AG10803 (cell line): ENCODE measurements around the gene REEP1.

Experiments used
- DNase-seq: peaks from one replicate; pipeline ENCODE4 v3.0.0; 2010; ENCODE audit warnings: low read depth
- H3K4me3 ChIP-seq: 2 replicates; pipeline ENCODE4 v1.5.1; 2011; ENCODE audit warnings: mild to moderate bottlenecking, low read length, control low read depth
- TF ChIP-seq, protein P1 (sequence below): conservative IDR thresholded peaks from 2 replicates; pipeline ENCODE4 v1.5.1; 2011; ENCODE audit warnings: mild to moderate bottlenecking, low read length, control low read depth, inconsistent platforms

REEP1 gene

GRCh38 chr2:86275962-86276361, 61.5 kb downstream of the REEP1 start:
- H3K4me3 ChIP-seq = no peak overlapping the region
- TF ChIP-seq, protein P1, sequence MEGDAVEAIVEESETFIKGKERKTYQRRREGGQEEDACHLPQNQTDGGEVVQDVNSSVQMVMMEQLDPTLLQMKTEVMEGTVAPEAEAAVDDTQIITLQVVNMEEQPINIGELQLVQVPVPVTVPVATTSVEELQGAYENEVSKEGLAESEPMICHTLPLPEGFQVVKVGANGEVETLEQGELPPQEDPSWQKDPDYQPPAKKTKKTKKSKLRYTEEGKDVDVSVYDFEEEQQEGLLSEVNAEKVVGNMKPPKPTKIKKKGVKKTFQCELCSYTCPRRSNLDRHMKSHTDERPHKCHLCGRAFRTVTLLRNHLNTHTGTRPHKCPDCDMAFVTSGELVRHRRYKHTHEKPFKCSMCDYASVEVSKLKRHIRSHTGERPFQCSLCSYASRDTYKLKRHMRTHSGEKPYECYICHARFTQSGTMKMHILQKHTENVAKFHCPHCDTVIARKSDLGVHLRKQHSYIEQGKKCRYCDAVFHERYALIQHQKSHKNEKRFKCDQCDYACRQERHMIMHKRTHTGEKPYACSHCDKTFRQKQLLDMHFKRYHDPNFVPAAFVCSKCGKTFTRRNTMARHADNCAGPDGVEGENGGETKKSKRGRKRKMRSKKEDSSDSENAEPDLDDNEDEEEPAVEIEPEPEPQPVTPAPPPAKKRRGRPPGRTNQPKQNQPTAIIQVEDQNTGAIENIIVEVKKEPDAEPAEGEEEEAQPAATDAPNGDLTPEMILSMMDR = no peak
- DNase-seq = no peak

DNA sequence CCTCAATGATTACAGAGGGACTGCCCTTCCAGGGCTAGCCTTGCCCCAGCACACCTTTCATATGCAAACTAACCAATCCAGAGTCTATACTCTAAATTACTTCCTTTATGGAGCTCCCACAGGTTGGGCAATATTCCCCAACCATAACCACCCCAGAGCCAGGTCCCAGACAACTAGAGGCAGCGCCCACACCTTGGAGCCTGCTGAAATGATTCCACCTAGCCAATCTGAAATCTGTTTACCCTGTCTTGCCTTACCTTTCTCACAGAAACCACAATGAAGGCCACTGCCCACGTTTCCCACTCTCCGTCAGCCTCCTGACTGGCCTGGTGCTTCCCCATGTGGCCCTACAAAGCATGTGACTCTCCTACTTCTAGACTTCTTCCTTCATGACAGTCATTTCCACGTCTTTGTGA, 62.0 kb downstream of the REEP1 start:
- TF ChIP-seq, protein P1 = no peak
- no peak for DNase-seq
- no peak overlapping the region for H3K4me3 ChIP-seq

DNA sequence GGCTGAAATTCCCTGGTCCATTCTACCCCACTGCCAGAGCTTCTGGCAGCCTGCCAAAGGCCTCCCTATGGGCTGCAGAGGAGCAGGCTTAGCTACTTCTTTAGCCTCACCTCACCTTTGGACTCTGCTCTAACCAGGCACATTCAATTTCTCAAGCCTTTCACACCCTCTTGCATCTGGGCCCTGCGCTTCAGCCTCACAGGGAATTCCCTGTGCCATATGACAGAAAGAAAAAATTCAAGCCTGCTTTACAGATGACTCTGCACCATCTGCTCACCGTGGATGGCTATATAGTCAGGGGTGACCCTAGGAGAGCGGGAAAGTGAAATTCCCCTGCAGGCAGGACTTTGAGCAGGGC, 62.5 kb downstream of the REEP1 start:
- TF ChIP-seq, protein P1 = no peak
- DNase-seq = no peak

DNA sequence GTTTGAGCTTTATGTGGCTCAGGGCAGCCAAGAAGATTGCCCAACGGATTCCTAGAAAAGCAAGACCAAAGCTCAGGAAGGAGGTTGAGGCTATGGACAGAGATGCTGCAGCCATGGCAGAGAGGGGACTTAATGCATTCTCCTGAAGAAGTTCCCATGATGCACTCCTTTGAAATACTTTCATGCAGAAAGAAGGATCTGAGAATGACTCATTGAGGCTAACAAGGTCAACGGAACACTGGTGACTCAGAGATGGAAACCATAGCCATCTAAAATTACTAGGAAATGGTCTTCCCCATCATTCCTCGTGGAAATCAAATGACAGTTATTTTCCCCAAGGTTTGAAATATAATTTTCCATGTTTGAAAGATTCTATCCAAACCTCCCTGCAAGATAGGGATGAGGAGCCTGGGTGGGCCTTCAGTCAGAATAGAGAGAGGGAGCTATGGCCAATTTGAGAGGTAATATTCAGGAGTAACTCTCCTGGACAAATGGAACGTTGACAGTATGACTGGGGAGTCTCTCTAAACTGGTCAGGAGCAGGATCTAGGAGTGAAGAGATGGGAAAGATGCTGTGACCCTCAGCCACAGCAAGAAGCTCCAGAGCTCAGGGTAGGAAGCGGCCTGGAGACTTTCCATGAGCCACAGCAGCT, 63.0 kb downstream of the REEP1 start:
- no peak overlapping the region for H3K4me3 ChIP-seq
- TF ChIP-seq, protein P1 = no peak
- peak; percentile 24 for DNase-seq

More for the DNA sequence above, 62.5 kb downstream of the REEP1 start:
- H3K4me3 ChIP-seq = no peak overlapping the region

DNA sequence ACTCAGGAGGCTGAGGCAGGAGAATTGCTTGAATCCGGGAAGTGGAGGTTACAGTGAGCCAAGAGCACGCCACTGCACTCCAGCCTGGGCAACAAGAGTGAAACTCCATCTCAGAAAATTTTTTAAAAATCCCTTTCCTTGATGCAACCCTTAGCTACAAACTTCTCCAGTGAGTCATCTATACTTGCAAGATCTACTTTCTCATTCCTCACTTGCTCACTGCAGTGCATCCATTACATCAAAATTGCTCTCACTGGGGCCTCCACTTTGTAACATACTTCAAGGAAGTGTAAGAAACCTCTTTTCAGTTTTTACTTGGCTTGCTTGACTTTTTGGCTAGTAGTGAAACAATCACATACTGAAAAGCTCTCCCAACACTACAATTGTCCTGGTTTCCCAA, 65.3 kb downstream of the REEP1 start:
- TF ChIP-seq, protein P1 = no peak
- H3K4me3 ChIP-seq = no peak overlapping the region
- no peak for DNase-seq

GRCh38 chr2:86271248-86271647, 66.2 kb downstream of the REEP1 start:
- TF ChIP-seq, protein P1 = no peak
- no peak for DNase-seq

GRCh38 chr2:86263956-86264355, 73.5 kb downstream of the REEP1 start:
- no peak overlapping the region for H3K4me3 ChIP-seq
- TF ChIP-seq, protein P1 = no peak
- DNase-seq = no peak

More at GRCh38 chr2:86271248-86271647, 66.2 kb downstream of the REEP1 start:
- H3K4me3 ChIP-seq = no peak overlapping the region
